T follicular helper cell (primary cell): Measurements from ENCODE around the gene BTG4.

Experiments used
- DNase-seq: peaks from one replicate; pipeline ENCODE4 v3.0.0-alpha.2; 2020; ENCODE audit warnings: low read depth

The BTG4 gene

DNA sequence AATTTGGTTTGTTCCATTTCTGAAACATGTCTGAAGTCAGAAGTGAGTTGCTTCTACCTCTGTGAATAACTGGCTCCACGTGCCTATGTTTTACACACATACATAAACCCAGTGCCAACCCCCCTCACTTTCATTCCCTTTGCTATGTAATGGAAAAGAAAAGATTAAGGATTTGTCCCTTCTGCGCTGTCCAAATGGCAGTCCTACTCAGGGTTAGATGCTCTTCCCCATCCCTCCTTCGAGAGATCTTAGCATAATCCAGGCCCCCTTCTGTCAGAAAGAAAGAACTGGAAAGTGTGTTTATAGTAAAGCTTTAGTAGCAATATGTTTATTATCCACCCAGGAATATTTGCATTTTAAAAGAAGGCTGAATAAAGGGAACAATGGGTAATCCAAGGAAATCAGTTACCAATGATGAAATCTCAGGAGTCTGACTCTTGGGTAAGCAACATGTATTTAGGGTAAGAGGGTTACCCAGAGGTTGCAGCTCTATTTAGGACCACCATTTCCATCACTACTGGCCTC, 25.2 kb upstream of the BTG4 start:
- no peak for DNase-seq

- no peak for DNase-seq
These were observed 23.1 kb upstream of the BTG4 start for GRCh38 chr11:111535281-111535680.

DNA sequence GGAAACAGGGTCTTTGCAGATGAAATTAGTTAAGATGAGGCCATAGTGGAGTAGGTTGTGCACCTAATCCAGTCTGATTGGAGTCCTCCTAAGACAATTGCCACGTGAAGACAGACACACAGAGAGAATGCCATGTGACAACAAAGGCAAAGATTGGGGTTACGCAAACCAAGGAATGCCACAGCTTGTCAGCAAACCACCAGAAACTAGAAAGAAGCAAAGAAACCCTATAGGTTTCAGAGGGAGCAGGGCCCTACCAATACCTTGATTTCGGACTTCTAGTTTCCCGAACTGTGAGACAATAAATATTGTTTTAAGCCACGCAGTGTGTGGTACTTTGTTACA, 20.2 kb upstream of the BTG4 start:
- no peak for DNase-seq

GRCh38 chr11:111531687-111532364, 19.6 kb upstream of the BTG4 start:
- no peak for DNase-seq

DNA sequence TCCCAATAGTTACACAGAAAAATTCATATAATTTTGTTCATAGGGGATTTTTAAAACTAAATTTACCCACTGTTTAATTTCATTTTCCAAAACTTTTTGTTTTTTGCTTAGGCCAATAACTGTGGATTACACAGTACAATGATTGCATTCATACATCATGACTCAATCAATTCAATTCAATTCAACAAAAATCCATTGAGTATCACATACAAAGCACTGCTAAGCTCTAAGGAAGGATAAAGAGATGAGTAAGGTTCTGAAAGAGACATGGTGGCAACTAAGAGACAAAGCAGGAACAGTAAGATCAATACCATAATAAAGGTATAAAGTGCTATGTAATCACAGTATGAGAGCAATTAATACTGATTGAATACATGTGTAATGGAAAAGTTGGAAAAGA, 18.9 kb upstream of the BTG4 start:
- no peak for DNase-seq

DNA sequence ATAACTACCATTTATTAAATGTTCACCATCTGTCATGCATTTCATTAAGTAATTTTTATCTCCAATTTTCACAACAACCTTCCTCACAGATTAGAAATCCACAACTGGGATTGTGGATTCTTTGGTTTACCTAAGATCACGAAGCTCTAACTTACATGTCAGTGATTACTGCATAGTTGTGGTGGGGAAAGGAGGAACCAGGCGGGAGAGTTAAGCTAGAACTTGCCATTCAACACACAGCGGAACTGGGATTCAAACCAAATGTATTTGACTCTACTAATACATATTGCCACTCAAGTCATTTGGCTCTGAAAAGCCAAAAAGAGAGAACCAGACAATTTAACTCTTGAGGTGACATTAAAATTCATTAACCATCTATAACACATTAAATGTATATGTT, 17.9 kb upstream of the BTG4 start:
- no peak for DNase-seq

GRCh38 chr11:111528557-111528956, 16.4 kb upstream of the BTG4 start:
- DNase-seq: no peak

DNA sequence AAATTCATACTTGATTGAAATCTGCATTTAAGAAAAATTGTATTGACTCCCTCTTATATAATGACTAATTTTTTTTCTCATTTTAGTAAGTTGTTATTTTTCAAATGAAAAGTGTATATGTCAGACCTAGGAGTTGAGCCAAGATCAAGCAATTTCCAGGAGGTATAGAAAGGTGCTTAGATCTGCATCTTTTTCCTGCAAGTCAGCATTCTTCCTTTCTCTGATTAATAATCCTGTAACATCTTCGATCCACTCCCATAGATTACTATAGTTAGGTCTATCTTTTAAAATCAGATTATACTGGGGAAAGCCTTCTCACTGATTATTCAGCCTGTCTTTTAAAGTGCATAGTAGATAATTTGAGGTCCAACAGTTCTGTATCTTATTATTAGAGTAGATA, 15.1 kb upstream of the BTG4 start:
- DNase-seq: no peak

DNA sequence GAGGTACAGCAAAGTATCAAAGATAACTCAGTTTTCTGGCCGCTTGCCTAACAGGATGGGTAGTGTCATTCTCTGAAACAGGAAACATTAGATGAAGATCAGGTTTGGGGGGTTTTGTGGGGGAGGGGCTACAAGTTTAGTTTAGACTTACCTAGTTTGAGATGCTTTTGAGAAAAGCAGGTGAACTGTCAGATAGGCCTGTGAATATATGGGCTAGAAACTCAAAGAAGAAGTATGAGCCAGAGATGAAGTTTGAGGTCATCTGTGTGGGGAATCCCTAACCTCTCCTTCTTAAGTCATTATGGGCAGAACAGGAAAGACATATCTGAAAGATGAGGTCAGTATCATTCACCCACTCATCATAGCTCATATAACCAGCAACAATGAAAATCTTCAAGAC, 14.3 kb upstream of the BTG4 start:
- DNase-seq: no peak

DNA sequence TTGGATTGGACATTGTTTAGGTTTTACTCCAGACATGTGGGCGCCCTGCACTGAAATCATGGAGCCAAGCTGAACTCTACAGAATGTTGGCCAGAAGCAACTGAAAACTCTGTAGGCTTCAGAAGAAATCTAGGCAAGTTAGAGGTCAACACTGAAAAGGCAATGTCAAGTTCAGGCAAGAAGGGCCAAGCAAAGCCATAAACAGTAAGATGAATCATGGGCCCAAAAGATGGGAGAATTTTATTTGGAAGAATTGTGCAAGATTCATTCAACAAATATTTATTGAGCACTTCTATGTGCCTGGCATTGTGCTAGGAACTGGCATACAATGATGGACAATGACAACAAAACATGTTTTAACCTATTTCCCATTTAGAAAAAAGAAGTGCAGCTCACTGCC, 13.3 kb upstream of the BTG4 start:
- DNase-seq: no peak

GRCh38 chr11:111524056-111524455, 11.9 kb upstream of the BTG4 start:
- no peak for DNase-seq

GRCh38 chr11:111523343-111523742, 11.2 kb upstream of the BTG4 start:
- DNase-seq: no peak

DNA sequence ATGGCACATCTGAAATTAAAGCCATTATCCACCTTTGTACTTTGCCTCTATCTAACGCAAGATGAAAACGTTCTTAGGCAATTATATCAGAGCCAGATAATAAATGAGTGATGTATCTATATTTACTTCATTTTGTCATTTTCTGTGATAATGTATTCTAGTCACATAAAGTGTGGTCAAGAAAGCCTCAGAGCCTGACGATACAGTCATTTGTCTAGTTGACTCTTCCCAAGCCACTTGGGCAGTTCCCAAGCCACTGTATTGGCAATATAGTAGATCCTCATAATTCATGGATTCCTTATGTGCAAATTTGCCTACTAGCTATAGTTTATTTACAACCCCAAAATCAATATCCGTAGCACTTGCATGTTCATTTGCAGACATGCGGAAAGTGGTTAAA, 10.2 kb upstream of the BTG4 start:
- DNase-seq: no peak

DNA sequence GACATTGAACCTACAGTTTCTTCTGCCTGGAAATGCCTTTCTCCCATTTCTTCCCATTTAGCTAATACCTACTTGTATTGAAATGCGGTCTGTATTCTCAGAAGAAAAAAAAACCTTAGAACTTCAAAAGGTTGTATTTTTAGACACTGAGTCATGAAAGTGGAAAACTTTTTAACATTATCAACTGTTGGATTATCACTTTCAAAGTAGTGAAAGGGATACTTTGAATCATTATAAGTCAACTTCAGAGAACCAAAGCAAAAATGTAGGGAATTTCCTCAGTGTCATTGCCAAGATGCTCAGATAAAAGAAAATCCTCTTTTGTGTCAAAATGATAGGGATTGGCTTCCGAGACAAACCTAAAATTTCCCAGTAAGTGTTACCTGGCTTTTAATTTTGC, 8.9 kb upstream of the BTG4 start:
- DNase-seq: no peak

DNA sequence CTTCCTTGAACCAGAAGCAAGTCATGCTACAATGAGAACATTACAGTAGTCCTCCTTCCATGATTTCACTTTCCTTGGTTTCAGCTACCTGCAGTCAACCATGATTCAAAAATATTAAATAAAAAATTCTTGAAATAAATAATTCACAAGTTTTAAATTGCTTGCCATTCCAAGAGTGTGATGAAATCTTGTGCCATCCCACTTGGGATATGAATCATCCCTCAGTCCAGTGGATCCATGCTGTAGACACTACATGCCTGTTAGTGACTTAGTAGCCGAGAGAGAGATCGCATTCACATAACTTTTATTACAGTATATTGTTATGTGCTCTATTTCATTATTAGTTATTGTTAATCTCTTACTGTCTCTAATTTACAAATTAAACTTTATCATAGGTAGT, 8.4 kb upstream of the BTG4 start:
- no peak for DNase-seq

GRCh38 chr11:111518668-111519067, 6.5 kb upstream of the BTG4 start:
- DNase-seq: no peak

GRCh38 chr11:111515591-111515990, 3.4 kb upstream of the BTG4 start:
- DNase-seq: no peak

- DNase-seq: no peak
These were observed 2.2 kb upstream of the BTG4 start, which contains the start of gene HOATZ for GRCh38 chr11:111514216-111515031. TSS of gene HOATZ (plus strand) at chr11:111514778. CDS start at chr11:111514785, 7 bp downstream.

DNA sequence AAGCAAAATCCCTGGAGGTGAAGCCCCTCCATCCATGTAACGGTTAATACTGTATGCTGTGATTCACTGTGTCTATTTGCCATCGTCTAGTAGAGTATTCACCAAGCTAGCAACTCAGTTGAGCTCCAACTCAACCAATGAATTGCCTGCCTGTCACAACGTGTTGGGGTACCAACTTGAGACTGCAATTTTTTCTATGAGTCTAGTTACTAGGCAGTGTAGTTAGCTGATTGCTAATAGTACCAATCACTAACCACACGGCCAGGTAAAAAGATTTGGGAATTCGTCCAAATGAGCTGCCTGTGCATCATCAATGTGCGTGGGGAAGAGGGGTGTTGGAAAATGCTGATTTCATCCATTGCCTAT, 1.0 kb upstream of the BTG4 start:
- no peak for DNase-seq

DNA sequence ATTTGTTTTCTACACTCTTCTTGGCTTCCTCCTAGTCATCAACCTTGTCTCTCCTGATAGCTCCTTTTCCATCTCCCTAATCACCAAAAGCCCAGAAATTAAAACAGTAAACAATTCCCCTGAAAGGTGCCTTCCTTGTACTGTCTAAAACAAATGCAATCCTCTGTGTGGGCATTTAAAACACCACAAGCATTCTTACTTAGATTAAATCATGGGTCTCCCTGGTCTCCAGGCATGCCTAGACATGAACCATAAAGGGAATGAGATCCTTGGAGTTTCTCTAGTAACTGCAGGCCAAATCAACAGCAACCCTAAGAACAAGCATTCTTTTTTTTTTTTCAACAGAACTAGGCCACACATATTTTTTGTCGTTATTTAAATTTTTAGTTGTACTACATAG, 1.9 kb downstream of the BTG4 start:
- no peak for DNase-seq

DNA sequence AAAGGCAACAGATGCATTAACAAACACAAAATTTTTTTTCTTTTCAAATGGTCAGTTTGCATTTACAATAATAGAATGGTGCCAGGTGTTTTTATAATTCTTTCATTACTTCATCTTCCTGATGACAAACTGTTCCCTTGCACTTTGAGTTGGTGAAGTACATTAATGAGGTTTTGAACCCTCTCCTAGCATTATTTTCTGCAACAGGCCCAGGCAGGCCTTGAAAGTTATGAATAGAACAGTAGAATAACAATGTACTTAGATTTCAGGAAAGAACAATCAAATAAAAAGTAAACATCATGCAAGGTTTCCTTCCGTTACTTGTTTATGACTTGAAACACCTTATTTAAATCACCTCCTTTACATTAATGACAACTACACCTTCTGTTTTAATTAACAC, 9.6 kb downstream of the BTG4 start:
- DNase-seq: no peak

DNA sequence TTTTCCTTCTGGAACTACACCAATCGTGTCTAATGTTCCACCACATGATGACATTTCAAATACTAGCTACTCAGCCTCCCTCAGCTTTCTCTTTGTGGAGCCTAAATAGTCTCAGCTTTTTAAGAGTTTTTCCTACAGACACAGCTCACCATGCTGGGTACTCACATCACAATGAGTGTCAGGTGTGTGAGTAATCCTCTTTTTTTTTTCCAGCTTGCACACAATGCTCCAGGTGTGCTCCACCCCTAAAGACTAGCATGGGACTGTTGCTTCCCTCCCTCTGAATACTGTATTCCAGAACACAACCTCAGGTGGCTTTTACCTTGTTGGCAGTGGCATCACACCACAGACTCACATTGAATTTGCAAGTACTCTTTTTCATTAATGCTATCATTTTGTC, 11.7 kb downstream of the BTG4 start:
- DNase-seq: no peak

- DNase-seq: no peak
These were observed 12.7 kb downstream of the BTG4 start for GRCh38 chr11:111499483-111499882.

GRCh38 chr11:111494040-111494439, 18.1 kb downstream of the BTG4 start:
- DNase-seq: no peak
